SK-N-SH (cell line): Measurements from ENCODE around the gene ME3. TPM values are rescaled to one million over a fixed set of nuclear protein-coding genes. Genes with fewer than 3 reads are reported as not detected.

ENCODE experiments used
- CTCF ChIA-PET: fragments of 300-600, 350-600 bp; formaldehyde crosslinking; extraction: SDS; loops from one replicate; lab custom pipeline; 2021; lab: Yijun Ruan, JAX
- POLR2A ChIA-PET: fragments of 350-600 bp; sonication (Branson Sonifier 250); formaldehyde crosslinking; extraction: SDS; loops from one replicate; lab custom pipeline; 2020; ENCODE audit warnings: antibody characterized with exemption, inconsistent platforms; lab: Yijun Ruan, JAX
- DNase-seq: peaks from one replicate; pipeline ENCODE4 v3.0.0; 2012
- H2AFZ ChIP-seq: fragments of 200-600 bp; sonication (generic); 2 replicates; pipeline ENCODE4 v1.8.1; 2016; ENCODE audit warnings: antibody characterized with exemption, mild to moderate bottlenecking, low read depth
- H3F3A ChIP-seq: fragments of 200-600 bp; sonication (generic); replicated peaks from 2 replicates; pipeline ENCODE3; 2016; ENCODE audit warnings: antibody characterized with exemption, mild to moderate bottlenecking; ENCODE audit not compliant: insufficient read depth
- H3K27ac ChIP-seq, 2 experiments: fragments of 200-500 bp in 1 of 2; fragments of 200-600 bp in 1 of 2; sonication (Bioruptor generic) in 1 of 2; sonication (generic), shearing (Covaris generic) in 1 of 2; 2 replicates each; pipeline versions ENCODE4 v1.5.1 to v1.6.1; 2014 to 2016; ENCODE audit warnings: low read depth in 2 of 2, inconsistent platforms in 1 of 2, low read length in 1 of 2, mild to moderate bottlenecking in 1 of 2, mixed read lengths in 1 of 2
- H3K27me3 ChIP-seq: fragments of 200-600 bp; sonication (generic), shearing (Covaris generic); 2 replicates; pipeline ENCODE4 v1.6.1; 2016; ENCODE audit warnings: mixed run types; ENCODE audit not compliant: insufficient read depth
- H3K36me3 ChIP-seq, 2 experiments: fragments of 200-500 bp in 1 of 2; fragments of 200-600 bp in 1 of 2; sonication (Bioruptor generic) in 1 of 2; sonication (generic) in 1 of 2; replicated peaks in 1 of 2; 2 replicates each; pipeline versions ENCODE3 to v1.5.1; 2014 to 2016; ENCODE audit warnings: low read length in 1 of 2, mild to moderate bottlenecking in 1 of 2; ENCODE audit not compliant: insufficient read depth in 2 of 2, control insufficient read depth in 1 of 2
- H3K4me1 ChIP-seq, 2 experiments: fragments of 200-500 bp in 1 of 2; fragments of 200-600 bp in 1 of 2; sonication (Bioruptor generic) in 1 of 2; sonication (generic), shearing (Covaris generic) in 1 of 2; 2 replicates each; pipeline versions ENCODE4 v1.5.1 to v1.6.1; 2014 to 2016; ENCODE audit warnings: low read depth in 1 of 2, low read length in 1 of 2, mixed run types in 1 of 2; ENCODE audit not compliant: insufficient read depth in 2 of 2, control insufficient read depth in 1 of 2
- H3K4me2 ChIP-seq: fragments of 200-600 bp; sonication (generic), shearing (Covaris generic); 2 replicates; pipeline ENCODE4 v1.6.1; 2017; ENCODE audit warnings: mixed run types
- H3K4me3 ChIP-seq, 2 experiments: fragments of 200-500 bp in 1 of 2; fragments of 200-600 bp in 1 of 2; sonication (Bioruptor generic) in 1 of 2; sonication (generic), shearing (Covaris generic) in 1 of 2; 2 replicates each; pipeline versions ENCODE4 v1.5.1 to v1.8.1; 2014 to 2016; ENCODE audit warnings: low read depth in 2 of 2, inconsistent platforms in 1 of 2, low read length in 1 of 2, mild to moderate bottlenecking in 1 of 2, mixed read lengths in 1 of 2, moderate library complexity in 1 of 2
- H3K79me2 ChIP-seq: fragments of 200-600 bp; sonication (generic); 2 replicates; pipeline ENCODE4 v1.8.1; 2017; ENCODE audit warnings: mild to moderate bottlenecking; ENCODE audit not compliant: insufficient read depth
- H3K9ac ChIP-seq: fragments of 200-600 bp; sonication (generic); 2 replicates; pipeline ENCODE4 v1.6.1; 2017; ENCODE audit warnings: mixed run types
- H3K9me2 ChIP-seq: fragments of 200-600 bp; sonication (generic); 2 replicates; pipeline ENCODE4 v1.6.1; 2017; ENCODE audit warnings: mixed run types
- H3K9me3 ChIP-seq: fragments of 200-600 bp; sonication (generic); 2 replicates; pipeline ENCODE4 v1.6.1; 2017; ENCODE audit warnings: mixed run types, mild to moderate bottlenecking, moderate library complexity
- H4K20me1 ChIP-seq: fragments of 200-600 bp; sonication (generic); 2 replicates; pipeline ENCODE4 v1.6.1; 2017; ENCODE audit warnings: mild to moderate bottlenecking, mixed run types; ENCODE audit not compliant: insufficient read depth
- ELF1 ChIP-seq: IDR thresholded peaks from 2 replicates; pipeline ENCODE4 v1.4.0; 2012
- FOSL2 ChIP-seq: IDR thresholded peaks from 2 replicates; pipeline ENCODE4 v1.4.0; 2012; ENCODE audit warnings: low read depth, mild to moderate bottlenecking, moderate library complexity, borderline replicate concordance
- FOXJ3 ChIP-seq: sonication (generic); formaldehyde crosslinking; IDR thresholded peaks from 2 replicates; pipeline ENCODE4 v1.5.1; 2020; ENCODE audit warnings: mild to moderate bottlenecking, missing genetic modification reagents
- NRF1 ChIP-seq: IDR thresholded peaks from 2 replicates; pipeline ENCODE4 v1.6.1; 2012; ENCODE audit warnings: low read depth, mild to moderate bottlenecking, low read length
- RCOR1 ChIP-seq: fragments of 150-350 bp; IDR thresholded peaks from 2 replicates; pipeline ENCODE4 v1.6.1; 2017; ENCODE audit warnings: antibody characterized with exemption, low read length
- RFX5 ChIP-seq: IDR thresholded peaks from 2 replicates; pipeline ENCODE4 v1.6.1; 2012; ENCODE audit warnings: mild to moderate bottlenecking, improper control_type of control experiment, low read length
- SIN3A ChIP-seq: IDR thresholded peaks from 2 replicates; pipeline ENCODE4 v1.6.1; 2012; ENCODE audit warnings: low read depth, mild to moderate bottlenecking, low read length, moderate library complexity, borderline replicate concordance
- TCF12 ChIP-seq: IDR thresholded peaks from 2 replicates; pipeline ENCODE4 v1.4.0; 2012
- TEAD4 ChIP-seq: IDR thresholded peaks from 2 replicates; pipeline ENCODE4 v1.4.0; 2012; ENCODE audit warnings: mild to moderate bottlenecking, borderline replicate concordance; ENCODE audit not compliant: insufficient read depth
- WGBS: methylation state at CpG from one replicate; pipeline ENCODE4 v1.1.6; 2017; ENCODE audit warnings: low lambda C conversion rate; 5-methylcytosine and 5-hydroxymethylcytosine counted together
- polyA plus RNA-seq, 3 experiments: library from polyadenylated mRNA; depleted of rRNA; stranded (reverse); fragments of >200 nt; gene quantifications; 2 replicates each; pipeline ENCODE4 v1.2.3, GENCODE V29; 2012
- TF ChIP-seq, protein P1 (sequence below): IDR thresholded peaks from 2 replicates; pipeline ENCODE4 v1.4.0; 2012; ENCODE audit warnings: low read depth, borderline replicate concordance
- TF ChIP-seq, protein P2 (sequence below): fragments of 150-350 bp; IDR thresholded peaks from 2 replicates; pipeline ENCODE4 v1.6.1; 2016; ENCODE audit warnings: mild to moderate bottlenecking, low read depth, low read length
- TF ChIP-seq, protein P3 (sequence below): IDR thresholded peaks from 2 replicates; pipeline ENCODE4 v1.6.1; 2012; ENCODE audit warnings: mild to moderate bottlenecking, low read depth, low read length, moderate library complexity
- TF ChIP-seq, protein P4 (sequence below): IDR thresholded peaks from 2 replicates; pipeline ENCODE4; 2012
- TF ChIP-seq, protein P5 (sequence below): fragments of 150-350 bp; IDR thresholded peaks from 2 replicates; pipeline ENCODE4 v1.6.1; 2017; ENCODE audit warnings: antibody characterized with exemption, low read length, low read depth, borderline replicate concordance

Gene ME3
- polyA plus RNA-seq, 1 of the 3 experiments (the other 2 are of a cell fraction) = 22.0 TPM

DNA sequence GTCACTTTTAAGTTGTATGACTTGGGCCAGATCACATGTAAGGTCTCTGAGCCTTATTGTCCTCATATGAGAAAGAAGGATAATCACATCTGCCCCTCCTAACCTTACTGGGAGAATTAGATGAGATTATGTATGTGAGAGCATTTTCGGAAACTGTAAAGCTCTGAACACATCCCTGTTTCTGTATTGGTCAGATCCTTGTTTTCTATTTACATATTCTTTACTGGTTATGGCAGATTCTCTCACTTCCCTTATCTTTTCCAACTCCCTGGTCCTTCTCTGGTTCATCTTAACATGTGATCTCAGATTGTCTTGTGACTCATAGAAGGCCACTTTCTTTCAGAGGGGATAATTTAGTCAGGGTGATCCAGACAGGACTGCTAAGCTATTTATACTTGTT, 255.9 kb downstream of the ME3 start:
- no peak for DNase-seq
- no peaks in the 10 kb centered on the region for H3K9me3 ChIP-seq
- H2AFZ ChIP-seq = no peak overlapping the region; the same call in 1 of the 2 replicates
- H3K4me3 ChIP-seq = no peak overlapping the region
- TF ChIP-seq, protein P1, sequence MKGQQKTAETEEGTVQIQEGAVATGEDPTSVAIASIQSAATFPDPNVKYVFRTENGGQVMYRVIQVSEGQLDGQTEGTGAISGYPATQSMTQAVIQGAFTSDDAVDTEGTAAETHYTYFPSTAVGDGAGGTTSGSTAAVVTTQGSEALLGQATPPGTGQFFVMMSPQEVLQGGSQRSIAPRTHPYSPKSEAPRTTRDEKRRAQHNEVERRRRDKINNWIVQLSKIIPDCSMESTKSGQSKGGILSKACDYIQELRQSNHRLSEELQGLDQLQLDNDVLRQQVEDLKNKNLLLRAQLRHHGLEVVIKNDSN = no peak
- TF ChIP-seq, protein P2, sequence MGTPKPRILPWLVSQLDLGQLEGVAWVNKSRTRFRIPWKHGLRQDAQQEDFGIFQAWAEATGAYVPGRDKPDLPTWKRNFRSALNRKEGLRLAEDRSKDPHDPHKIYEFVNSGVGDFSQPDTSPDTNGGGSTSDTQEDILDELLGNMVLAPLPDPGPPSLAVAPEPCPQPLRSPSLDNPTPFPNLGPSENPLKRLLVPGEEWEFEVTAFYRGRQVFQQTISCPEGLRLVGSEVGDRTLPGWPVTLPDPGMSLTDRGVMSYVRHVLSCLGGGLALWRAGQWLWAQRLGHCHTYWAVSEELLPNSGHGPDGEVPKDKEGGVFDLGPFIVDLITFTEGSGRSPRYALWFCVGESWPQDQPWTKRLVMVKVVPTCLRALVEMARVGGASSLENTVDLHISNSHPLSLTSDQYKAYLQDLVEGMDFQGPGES = no peak
- TF ChIP-seq, protein P3, sequence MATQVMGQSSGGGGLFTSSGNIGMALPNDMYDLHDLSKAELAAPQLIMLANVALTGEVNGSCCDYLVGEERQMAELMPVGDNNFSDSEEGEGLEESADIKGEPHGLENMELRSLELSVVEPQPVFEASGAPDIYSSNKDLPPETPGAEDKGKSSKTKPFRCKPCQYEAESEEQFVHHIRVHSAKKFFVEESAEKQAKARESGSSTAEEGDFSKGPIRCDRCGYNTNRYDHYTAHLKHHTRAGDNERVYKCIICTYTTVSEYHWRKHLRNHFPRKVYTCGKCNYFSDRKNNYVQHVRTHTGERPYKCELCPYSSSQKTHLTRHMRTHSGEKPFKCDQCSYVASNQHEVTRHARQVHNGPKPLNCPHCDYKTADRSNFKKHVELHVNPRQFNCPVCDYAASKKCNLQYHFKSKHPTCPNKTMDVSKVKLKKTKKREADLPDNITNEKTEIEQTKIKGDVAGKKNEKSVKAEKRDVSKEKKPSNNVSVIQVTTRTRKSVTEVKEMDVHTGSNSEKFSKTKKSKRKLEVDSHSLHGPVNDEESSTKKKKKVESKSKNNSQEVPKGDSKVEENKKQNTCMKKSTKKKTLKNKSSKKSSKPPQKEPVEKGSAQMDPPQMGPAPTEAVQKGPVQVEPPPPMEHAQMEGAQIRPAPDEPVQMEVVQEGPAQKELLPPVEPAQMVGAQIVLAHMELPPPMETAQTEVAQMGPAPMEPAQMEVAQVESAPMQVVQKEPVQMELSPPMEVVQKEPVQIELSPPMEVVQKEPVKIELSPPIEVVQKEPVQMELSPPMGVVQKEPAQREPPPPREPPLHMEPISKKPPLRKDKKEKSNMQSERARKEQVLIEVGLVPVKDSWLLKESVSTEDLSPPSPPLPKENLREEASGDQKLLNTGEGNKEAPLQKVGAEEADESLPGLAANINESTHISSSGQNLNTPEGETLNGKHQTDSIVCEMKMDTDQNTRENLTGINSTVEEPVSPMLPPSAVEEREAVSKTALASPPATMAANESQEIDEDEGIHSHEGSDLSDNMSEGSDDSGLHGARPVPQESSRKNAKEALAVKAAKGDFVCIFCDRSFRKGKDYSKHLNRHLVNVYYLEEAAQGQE = no peak
- H3K4me2 ChIP-seq = no peak overlapping the region
- no peaks in the 10 kb centered on the region for H3K4me1 ChIP-seq
- H3K9ac ChIP-seq = no peak overlapping the region
- CTCF ChIA-PET = interaction anchor here (1.2 kb wide), 1 partner anchor 562 kb away, joined by 4 read pairs; the partner anchor contains the start of gene CCDC83
- H3F3A ChIP-seq = no peaks in the 10 kb centered on the region
- WGBS = 92% methylated on average over 1 of the region's 1 CpG
- no peak overlapping the region for H3K27ac ChIP-seq
- no peaks in the 10 kb centered on the region for H3K36me3 ChIP-seq
- H3K27me3 ChIP-seq = no peaks in the 10 kb centered on the region
- POLR2A ChIA-PET = no interaction called here
- H4K20me1 ChIP-seq = no peaks in the 10 kb centered on the region
- H3K9me2 ChIP-seq = no peaks in the 10 kb centered on the region
- H3K79me2 ChIP-seq = no peaks in the 10 kb centered on the region

DNA sequence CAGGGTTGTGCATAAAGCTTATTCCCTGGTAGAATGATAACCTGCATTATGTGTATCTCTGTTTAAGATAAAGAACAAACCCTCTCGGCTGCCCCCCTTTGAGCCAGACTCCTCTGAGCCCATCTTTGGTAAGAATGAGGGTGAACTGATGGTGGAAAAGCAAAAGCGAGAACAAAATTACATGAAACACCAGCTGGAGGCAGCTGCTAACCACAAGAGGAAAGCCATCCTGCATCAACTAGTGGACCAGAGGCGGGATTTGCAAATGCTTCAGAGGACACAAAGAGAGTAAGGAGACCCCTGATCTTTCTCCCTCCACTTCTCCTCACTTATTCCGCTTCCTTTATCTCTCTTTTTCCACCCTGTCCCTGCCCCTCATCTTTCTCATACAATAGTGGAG, 257.4 kb downstream of the ME3 start:
- TF ChIP-seq, protein P3 = no peak
- TF ChIP-seq TCF12 (no peak), ELF1 (no peak), NRF1 (no peak), FOSL2 (no peak), FOXJ3 (CRISPR knock-in tag) (no peak), SIN3A (no peak), RCOR1 (no peak), TEAD4 (no peak), RFX5 (no peak)
- TF ChIP-seq, protein P4, sequence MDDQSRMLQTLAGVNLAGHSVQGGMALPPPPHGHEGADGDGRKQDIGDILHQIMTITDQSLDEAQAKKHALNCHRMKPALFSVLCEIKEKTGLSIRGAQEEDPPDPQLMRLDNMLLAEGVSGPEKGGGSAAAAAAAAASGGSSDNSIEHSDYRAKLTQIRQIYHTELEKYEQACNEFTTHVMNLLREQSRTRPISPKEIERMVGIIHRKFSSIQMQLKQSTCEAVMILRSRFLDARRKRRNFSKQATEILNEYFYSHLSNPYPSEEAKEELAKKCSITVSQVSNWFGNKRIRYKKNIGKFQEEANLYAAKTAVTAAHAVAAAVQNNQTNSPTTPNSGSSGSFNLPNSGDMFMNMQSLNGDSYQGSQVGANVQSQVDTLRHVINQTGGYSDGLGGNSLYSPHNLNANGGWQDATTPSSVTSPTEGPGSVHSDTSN = no peak
- TF ChIP-seq, protein P5, sequence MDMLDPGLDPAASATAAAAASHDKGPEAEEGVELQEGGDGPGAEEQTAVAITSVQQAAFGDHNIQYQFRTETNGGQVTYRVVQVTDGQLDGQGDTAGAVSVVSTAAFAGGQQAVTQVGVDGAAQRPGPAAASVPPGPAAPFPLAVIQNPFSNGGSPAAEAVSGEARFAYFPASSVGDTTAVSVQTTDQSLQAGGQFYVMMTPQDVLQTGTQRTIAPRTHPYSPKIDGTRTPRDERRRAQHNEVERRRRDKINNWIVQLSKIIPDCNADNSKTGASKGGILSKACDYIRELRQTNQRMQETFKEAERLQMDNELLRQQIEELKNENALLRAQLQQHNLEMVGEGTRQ = no peak
- TF ChIP-seq, all 33 proteins: peak for 0
- Histone ChIP-seq H3K4me2 (no peak overlapping the region), H3K4me3 (no peak overlapping the region), H3K27me3 (no peaks in the 10 kb centered on the region), H2AFZ (no peak overlapping the region), H3K79me2 (no peaks in the 10 kb centered on the region), H3K4me1 (no peaks in the 10 kb centered on the region), H3K9me3 (no peaks in the 10 kb centered on the region), H3K27ac (no peak overlapping the region), H3K9me2 (no peaks in the 10 kb centered on the region), H3K36me3 (no peaks in the 10 kb centered on the region), H3K9ac (no peak overlapping the region), H3F3A (no peaks in the 10 kb centered on the region), H4K20me1 (no peaks in the 10 kb centered on the region)
- DNase-seq = no peak
- POLR2A ChIA-PET = no interaction called here
- 76% methylated on average over 4 of the region's 4 CpGs for WGBS
- CTCF ChIA-PET = interaction anchor here (1.1 kb wide), 1 partner anchor 389 kb away, joined by 3 read pairs; no protein-coding TSS in a partner anchor
